ENCODE data around the gene COL9A3.
A peak's percentile ranks its signal among the peaks of the same experiment; 100 is the strongest.

The COL9A3 gene

DNA sequence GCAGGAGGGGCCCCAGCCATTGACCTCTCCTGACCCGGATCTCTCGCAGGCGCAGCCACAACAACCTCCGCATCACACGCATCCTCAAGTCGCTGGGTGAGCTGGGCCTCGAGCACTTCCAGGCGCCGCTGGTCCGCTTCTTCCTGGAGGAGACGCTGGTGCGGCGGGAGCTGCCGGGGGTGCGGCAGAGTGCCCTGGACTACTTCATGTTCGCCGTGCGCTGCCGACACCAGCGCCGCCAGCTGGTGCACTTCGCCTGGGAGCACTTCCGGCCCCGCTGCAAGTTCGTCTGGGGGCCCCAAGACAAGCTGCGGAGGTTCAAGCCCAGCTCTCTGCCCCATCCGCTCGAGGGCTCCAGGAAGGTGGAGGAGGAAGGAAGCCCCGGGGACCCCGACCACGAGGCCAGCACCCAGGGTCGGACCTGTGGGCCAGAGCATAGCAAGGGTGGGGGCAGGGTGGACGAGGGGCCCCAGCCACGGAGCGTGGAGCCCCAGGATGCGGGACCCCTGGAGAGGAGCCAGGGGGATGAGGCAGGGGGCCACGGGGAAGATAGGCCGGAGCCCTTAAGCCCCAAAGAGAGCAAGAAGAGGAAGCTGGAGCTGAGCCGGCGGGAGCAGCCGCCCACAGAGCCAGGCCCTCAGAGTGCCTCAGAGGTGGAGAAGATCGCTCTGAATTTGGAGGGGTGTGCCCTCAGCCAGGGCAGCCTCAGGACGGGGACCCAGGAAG is 4.5 kb upstream of the COL9A3 start:
- DNase-seq: no peak

DNA sequence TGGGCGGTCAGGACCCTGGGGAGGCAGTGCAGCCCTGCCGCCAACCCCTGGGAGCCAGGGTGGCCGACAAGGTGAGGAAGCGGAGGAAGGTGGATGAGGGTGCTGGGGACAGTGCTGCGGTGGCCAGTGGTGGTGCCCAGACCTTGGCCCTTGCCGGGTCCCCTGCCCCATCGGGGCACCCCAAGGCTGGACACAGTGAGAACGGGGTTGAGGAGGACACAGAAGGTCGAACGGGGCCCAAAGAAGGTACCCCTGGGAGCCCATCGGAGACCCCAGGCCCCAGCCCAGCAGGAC is 4.0 kb upstream of the COL9A3 start:
- no peak for DNase-seq

DNA sequence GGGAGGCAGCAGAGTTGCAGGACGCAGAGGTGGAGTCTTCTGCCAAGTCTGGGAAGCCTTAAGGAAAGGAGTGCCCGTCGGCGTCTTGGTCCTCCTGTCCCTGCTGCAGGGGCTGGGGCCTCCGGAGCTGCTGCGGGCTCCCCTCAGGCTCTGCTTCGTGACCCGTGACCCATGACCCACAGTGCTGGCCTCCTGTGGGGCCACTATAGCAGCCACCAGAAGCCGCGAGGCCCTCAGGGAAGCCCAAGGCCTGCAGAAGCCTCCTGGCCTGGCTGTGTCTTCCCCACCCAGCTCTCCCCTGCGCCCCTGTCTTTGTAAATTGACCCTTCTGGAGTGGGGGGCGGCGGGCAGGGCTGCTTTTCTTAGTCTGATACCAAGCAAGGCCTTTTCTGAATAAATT is 3.3 kb upstream of the COL9A3 start:
- DNase-seq: no peak

DNA sequence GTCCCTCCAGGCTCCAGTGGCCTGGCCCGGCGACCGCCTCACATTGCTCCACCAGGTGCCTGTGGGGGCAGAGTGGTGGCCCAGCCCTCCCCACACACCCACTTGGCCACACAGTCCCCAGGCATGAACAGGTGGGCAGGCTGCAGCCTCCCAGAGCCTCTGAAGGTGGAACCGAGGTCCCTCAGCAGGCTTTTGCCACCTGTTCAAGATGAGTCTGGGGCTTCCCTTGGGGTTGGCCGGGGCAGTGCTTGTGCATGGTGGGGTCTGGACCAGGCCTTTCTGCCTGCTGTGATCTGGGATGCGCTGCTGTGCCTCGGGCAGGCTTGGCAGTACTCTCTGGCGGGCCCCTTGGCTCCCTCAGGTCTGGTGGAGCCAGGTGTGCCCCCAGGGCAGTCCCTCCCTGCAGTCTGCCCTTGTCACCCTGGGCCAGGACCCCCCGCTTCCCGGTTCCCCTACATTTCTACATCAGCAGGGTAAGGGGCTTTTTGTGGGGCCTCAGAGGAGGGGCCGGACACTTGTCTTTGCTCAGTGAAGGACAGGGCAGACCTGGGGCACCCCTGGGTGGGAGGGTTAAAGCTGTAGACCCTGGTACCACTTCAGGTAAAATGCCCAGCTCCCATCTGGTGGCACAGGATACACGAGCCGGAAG is 2.7 kb upstream of the COL9A3 start:
- DNase-seq: no peak

DNA sequence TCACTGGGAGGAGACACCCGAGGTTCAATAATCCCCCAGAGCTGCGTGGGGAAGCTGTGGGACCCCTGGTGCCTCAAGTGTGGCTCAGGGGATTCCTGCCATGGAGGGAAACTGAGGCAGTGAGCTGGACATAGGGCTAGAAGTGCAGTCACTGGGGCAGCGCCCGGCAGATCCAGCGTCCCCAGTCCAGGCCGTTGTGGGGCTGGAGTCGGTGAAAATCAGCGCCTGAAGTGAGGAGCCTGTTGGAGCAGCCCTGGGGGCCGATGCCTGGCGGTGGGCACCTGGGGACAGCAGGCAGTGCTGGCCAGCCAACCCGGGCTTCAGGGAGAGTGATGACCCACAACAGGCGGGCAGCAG is 2.2 kb upstream of the COL9A3 start:
- DNase-seq: no peak

DNA sequence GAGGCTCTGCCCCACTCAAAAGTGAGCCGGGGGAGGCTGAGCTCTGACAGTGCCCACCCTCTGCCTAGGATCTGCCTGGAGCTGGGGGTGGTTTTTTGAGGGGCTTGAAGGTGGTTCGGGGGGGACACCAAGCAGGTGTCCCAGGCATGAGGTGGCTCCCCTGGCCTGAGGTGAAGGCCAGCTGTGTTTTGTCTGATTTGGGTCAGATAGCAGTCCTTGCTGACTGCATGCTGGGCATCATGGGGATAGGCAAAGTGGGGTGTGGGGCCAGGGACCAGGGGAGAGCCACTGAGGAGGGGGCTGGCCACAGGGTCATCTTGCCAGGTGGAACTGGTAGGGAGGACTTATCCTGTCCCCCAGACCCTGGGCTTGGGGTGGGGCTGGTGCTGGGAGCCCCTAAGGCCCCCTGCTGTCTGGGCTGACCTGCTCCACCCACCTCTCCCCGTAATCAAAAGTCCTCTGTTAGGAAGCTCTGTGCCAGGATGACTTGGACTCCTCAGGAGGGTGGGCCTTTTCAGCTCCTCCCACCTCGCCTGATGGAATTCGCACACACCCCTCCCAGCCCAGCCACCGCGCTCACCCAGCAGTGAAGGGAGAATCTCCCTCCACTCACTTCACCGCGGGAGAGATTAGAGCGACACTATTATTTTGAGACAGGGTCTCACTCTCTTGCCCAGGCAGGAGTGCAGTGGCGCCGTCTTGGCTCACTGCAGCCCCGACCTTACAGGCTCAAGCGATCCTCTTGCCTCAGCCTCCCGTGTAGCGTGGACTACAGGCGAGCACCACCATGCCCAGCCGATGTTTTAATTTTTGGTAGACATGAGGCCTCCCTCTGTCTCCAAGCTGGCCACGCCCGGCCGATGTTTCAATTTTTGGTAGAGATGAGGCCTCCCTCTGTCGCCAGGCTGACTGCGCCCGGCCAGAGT is 1.5 kb upstream of the COL9A3 start:
- DNase-seq: no peak

DNA sequence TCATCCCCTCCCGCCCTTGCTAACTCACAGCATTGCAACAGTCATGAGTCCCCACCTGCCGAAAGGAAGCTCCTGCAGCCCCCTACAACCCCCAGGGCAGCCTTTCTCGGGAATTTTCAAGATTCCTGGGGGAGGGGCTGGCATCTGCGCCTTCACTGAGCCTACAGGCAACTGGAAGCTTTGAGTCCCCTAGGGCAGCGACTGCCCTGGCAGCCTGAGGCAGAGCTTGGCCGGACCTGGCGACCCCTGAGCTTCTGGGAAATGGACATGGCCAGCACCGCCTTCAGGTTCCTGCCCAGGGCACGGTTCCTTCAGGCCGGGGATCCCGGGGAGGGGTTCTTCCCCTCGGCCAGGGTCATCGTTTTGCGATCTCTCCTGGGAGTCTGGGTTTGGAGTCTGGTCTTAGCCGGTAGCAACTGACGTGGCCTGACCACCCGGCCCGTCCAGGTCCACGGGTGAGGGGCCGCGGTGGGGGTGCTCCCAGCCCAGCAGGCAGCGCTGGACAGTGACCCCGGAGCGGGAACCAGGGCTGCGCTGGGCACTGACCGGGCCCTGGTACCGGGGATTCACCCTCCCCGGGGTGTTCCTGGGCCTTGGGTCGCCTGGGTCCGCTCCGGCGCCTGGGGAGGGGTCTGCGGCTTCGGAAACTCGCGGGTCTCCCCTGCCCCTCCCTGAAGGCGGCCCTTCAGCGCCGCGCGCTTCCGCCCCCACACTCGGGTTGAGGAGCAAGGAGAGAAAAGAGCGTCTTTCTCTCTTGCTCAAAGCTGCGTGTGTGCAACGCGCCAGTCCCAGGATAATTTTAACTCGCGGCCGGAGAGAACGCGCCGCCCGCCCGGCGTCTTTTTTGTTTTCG is 593 bp upstream of the COL9A3 start:
- no peak for DNase-seq

DNA sequence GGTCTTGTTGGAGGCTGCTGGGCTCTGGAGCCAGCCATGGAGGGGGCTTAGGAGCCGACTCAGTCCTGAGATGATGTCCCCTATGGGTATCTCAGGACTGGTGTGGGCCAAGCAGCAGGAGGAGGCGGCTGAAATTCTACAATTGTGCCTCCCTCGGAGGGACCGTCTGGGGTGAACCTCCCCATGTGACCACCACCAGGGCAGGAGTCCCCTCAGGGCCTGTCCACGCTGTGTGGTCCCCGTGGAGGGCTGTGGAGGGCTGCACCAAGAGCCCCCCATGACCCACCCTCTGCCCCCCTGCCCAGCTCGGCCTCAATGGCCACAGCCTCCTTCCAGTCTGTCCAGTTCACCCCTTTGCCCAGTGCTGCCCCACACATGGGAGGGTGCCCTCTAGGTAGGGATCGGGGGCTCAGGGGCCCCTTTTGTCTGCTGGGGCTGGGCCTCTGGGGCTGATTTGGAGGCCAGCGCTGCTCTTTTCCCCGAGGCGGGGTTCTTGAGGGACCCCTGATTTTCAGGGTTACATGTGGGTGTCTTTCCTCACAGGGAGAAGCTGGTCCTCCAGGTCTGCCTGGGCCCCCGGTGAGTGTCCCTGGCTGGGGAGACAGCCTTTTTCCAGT is 1.2 kb downstream of the COL9A3 start:
- DNase-seq: peak; percentile 24

DNA sequence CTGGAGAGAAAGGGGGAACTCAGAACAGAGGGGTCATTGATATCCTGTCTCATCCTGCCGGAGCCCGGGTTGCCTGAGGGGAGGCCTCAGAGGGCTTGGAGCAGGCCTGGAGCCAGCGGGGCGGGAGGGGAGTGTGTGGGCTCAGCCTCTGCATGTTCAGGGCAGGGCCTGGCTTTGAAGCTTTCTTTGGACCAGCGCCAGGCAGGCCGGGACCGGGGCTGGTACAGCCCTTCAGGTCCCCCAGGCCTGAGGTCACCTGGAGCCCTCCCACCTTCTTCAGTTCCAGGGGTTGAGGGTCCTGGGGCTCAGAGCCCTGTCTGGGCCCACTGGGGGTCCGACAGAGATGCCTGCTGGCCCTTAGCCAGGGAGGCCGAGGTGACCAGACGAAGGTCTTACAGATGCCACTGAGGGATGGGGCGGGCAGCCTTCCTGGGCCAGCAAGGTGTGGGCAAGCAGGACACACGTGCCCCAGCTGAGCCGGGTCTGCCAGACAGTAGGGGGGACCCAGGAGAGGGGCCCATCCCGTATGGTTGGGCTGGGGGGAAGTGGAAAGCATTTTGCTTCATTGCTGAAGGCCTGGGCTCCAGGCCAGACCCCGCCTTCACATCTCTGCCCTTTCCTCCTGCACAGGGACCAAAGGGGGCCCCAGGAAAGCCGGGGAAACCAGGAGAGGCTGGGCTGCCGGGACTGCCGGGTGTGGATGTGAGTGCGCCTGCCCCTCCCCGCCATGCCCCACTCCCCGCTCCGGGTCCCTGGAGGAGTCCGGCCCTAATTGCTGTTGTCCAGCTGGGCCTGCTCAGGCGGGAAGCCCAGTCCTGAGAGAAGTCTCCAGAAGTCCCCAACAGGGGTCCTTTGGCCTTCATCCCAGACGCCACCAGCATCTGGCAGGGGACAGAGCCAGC is 2.0 kb downstream of the COL9A3 start:
- peak; percentile 62 for DNase-seq

DNA sequence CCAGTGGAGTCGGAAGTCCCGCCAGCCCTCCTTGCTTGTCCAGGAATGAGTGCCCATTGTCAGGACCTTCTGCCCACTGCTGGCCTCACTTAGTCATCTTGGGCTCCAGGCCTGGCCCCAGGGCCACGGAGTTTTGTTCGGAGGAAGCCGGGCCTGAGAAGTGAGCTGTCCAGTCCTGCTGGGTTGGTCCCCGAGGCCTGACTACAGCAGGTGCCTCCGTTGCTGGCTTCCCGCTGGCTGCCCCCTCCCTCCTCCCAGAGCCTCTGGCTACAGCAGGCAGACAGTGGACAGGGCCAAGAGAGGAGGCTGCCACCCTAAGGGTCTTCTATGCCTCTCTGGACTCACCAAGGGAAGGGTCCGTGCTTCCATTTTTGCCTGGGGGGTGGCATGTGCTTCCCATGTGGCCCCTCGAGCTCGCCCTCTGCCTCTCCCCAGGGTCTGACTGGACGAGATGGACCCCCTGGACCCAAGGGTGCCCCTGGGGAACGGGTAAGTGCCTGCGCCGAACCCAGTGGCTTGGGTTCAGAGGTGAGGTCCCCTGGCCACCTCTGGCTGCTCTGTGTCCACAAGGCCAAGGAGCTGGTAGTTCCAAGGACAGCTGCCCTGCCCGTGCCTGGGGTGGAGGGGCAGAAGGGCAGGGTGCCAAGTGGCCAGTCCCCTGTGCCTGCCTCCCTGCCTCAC is 2.8 kb downstream of the COL9A3 start:
- peak; percentile 72 for DNase-seq

DNA sequence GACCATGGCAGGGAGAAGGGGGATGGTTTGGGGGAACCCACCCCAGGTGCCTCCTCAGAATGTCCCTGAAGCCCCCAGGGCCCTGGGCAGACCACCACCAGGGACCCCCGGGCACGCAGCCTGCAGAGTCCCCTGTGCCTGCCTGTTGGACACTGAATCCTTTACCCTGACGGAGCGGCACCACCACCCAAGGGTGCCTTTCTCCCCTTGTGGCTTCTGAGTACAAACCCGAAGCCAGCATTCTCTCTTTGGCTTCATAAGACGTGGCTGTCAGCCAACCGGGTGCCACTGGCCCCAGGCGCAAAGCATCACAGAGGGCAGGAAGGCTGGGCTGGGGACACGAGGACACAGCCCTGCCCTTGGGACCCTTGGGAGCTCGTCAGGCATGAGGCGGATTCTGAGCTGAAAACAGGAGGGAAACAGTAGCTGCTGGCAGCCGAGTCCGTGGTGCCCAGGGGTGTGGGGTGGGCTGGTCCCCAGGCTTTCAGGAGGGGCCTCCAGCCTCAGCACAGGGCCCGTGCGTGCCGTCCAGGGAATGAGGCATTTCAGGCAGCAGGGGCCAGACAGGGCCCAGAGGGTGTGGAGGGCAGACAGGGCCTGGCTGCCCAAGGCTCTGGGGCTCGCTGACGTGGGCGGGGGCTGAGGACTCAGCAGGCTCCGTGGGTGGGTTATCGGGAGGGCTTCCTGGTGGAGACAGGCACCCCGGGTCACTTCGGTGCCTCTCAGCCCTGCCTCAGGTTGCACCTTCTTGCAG is 3.5 kb downstream of the COL9A3 start:
- peak; percentile 32 for DNase-seq

DNA sequence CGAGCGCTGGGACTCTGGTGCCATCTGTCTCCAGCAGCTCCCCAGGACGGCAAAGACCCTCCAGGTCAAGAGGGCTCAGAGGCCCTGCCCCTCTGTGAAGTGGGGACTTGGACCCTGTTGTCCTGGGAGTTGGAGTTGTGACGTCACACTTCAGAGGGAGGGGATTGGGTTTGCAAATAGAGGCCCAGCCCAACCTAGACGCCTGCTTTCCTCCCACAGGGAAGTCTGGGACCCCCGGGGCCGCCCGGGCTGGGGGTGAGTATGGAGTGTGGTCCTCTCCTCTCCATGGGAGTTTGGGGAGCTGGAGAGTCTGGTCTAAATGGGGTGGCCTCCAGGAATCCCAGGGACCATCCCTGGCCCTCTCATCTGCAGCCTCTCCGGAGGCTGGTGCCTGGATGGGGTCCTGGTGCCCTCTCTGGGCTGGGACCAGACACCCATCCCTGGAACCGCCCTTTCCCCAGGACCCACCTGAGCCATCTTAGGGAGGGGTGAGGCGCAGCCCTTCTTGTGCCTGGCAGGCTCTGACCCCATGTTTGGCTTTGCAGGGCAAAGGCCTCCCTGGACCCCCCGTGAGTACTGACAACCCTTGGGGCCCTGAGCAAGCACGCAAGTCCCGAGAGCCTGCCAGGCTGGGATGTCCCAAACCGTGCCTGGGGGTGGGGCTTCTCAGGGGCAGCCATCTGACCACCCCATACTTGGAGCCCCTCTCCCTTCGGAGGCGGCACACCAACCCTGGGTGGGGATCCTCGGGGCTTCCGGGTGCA is 4.3 kb downstream of the COL9A3 start:
- DNase-seq: no peak

DNA sequence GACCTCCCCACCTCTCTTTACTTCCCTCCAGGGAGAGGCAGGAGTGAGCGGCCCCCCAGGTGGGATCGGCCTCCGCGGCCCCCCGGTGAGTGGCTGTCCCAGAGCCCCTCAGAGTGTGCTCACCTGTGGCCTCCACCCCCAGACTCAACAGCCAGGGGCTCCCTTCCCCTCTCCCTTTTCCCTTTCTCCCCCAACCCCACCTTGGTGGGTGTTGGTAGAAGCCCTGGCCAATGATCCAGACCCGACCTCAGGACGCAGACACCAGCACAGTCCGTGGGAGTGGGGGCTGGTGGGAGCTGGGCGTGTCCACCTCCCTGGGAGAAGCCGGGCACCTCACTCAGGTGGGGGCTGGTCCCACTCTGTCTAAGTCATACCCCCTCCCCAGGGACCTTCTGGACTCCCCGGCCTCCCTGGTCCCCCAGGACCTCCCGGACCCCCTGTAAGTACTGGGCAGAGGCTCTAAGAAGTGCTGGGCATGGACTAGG is 4.9 kb downstream of the COL9A3 start:
- no peak for DNase-seq

DNA sequence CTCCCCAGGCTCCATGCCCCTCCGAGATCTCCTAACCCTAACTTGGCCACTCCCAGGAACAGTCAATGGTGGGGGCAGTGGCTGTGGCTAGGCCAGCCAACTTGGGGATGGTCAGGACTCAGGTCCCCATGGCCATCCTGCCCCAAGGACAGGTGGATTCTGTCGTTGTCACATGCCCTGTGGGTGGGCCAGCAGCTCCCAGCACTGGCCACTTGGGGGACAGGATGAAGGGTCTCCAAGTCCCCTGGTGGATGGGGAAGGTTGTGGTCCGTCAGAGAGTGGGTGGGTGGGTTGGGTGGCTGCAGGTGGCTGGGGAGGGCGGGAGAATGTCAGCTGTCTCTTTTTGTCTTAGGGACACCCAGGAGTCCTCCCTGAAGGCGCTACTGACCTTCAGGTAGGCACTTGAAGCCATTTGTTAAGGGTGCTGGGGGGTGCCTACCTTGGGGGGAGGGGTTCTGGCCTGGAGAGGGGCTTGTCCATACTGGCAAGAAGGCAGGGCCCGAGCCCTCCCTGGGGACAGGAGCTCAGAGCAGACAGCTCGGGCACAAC is 5.5 kb downstream of the COL9A3 start:
- no peak for DNase-seq

DNA sequence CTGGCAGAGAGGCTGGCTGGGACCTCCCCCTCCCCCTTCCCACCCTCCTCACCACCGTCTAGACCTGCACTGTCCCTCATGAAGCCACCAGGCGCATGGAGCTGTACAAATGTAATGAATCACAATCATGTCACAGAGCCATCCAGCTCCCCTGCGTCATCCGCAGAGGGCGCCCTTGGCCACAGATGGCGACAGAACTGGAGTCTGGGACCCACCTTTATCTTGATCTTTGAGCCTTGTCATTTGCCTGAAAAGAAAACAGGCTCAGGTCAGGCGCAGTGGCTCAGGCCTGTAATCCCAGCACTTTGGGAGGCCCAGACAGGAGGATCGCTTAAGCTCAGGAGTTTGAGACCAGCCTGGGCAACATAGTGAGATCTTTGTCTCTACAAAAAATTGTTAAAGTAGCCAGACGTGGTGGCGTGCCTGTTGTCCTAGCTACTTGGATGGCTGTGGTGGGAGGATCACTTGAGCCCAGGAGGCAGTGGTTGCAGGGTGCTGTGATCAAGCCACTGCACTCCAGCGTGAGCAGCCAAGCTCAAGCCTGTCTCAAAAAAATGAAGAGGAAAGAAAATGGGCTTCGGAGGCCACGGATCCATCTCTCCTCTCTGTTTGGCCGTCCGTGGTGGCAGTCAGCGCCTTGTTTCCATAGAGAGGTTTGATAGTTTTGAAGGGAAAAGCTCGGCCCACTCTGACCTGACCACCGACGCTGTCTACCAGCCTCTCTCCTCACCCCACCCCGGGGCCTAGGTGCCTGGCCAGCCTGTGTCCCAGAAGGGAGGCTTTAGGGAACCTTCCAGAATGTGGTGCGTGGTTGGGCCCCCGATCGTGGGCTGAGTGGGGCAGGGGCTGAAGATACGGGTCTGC is 6.2 kb downstream of the COL9A3 start:
- peak; percentile 40 for DNase-seq

DNA sequence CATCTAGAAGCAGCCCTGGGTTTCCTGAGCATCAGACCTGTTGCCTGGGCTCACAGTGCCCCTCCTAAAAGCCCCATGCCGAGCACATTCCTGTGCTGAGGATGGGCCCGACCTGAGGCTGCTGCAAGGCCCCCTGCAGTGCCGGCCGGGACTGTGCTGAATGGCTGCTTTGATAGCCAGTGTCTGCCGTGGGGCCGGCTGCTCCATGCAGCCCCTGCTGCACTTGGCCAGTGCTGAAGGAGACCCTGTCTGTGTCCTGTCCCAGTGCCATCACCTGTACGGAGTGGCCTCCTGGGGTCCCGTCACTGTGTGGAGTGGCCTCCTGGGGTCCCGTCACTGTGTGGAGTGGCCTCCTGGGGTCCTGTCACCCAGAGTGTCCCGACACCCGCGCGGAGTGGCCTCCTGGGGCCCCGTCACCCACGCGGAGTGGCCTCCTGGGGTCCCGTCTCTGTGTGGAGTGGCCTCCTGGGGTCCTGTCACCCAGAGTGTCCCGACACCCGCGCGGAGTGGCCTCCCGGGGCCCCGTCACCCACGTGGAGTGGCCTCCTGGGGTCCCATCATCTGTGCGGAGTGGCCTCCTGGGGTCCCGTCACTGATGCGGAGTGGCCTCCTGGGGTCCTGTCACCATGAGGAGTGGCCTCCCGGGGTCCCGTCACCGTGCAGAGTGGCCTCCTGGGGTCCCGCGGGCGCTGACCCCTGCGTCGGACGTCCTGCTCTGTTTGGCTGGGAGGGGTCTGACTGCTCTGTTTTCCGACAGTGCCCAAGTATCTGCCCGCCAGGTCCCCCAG is 7.0 kb downstream of the COL9A3 start:
- DNase-seq: no peak
